Measurements from ENCODE around the gene NHSL1.

The NHSL1 gene

GRCh38 chr6:138499303-138500018, at the start of gene NHSL1:
Gene NHSL1 (minus strand): TSS chr6:138499494. CDS start chr6:138499290, 204 bp downstream.
- no peak for DNase-seq

- DNase-seq: no peak
Observed at GRCh38 chr6:138546733-138547185, 47.5 kb upstream of the NHSL1 start.

GRCh38 chr6:138545621-138545980, 46.3 kb upstream of the NHSL1 start:
- DNase-seq: no peak

- no peak for DNase-seq
Observed at GRCh38 chr6:138544501-138544900, 45.2 kb upstream of the NHSL1 start.

- DNase-seq: no peak
Observed at GRCh38 chr6:138543657-138544056, 44.4 kb upstream of the NHSL1 start.

GRCh38 chr6:138541823-138542481, 42.7 kb upstream of the NHSL1 start:
- no peak for DNase-seq

GRCh38 chr6:138540468-138540867, 41.2 kb upstream of the NHSL1 start:
- DNase-seq: no peak

GRCh38 chr6:138539876-138540275, 40.6 kb upstream of the NHSL1 start:
- no peak for DNase-seq

- DNase-seq: no peak
Observed at GRCh38 chr6:138538390-138539031, 39.2 kb upstream of the NHSL1 start.

- DNase-seq: no peak
Observed at GRCh38 chr6:138537106-138537505, 37.8 kb upstream of the NHSL1 start.

GRCh38 chr6:138535728-138536455, 36.6 kb upstream of the NHSL1 start:
- DNase-seq: no peak

- DNase-seq: no peak
Observed at GRCh38 chr6:138533667-138534066, 34.4 kb upstream of the NHSL1 start.

- DNase-seq: no peak
Observed at GRCh38 chr6:138531387-138531786, 32.1 kb upstream of the NHSL1 start.

- no peak for DNase-seq
Observed at GRCh38 chr6:138529478-138529877, 30.2 kb upstream of the NHSL1 start.

- DNase-seq: no peak
Observed at GRCh38 chr6:138528956-138529355, 29.7 kb upstream of the NHSL1 start.

GRCh38 chr6:138528137-138528536, 28.8 kb upstream of the NHSL1 start:
- no peak for DNase-seq

- DNase-seq: no peak
Observed at GRCh38 chr6:138527411-138528088, 28.3 kb upstream of the NHSL1 start.

- DNase-seq: no peak
Observed at GRCh38 chr6:138526822-138527235, 27.5 kb upstream of the NHSL1 start.

- no peak for DNase-seq
Observed at GRCh38 chr6:138525355-138525754, 26.1 kb upstream of the NHSL1 start.

GRCh38 chr6:138524526-138524925, 25.2 kb upstream of the NHSL1 start:
- no peak for DNase-seq

- DNase-seq: no peak
Observed at GRCh38 chr6:138523347-138524210, 24.3 kb upstream of the NHSL1 start.

- no peak for DNase-seq
Observed at GRCh38 chr6:138522611-138523010, 23.3 kb upstream of the NHSL1 start.

All from stimulated activated CD8-positive, alpha-beta memory T cell treated with anti-CD3 and anti-CD28 coated beads, Interleukin-4, amount 100 ng/mL, for 48 hours (primary cell).